Measurements from ENCODE around the gene RRP1. TPM values are rescaled to one million over a fixed set of nuclear protein-coding genes. Genes with fewer than 3 reads are reported as not detected.
"Not testable (repeated sequence)": the region's sequence is repeated elsewhere in the genome, so short reads cannot be mapped to it uniquely, and the experiment has no call there.

The RRP1 gene
- total RNA-seq, 1 experiment from 2014 or later: 63.7 TPM

DNA sequence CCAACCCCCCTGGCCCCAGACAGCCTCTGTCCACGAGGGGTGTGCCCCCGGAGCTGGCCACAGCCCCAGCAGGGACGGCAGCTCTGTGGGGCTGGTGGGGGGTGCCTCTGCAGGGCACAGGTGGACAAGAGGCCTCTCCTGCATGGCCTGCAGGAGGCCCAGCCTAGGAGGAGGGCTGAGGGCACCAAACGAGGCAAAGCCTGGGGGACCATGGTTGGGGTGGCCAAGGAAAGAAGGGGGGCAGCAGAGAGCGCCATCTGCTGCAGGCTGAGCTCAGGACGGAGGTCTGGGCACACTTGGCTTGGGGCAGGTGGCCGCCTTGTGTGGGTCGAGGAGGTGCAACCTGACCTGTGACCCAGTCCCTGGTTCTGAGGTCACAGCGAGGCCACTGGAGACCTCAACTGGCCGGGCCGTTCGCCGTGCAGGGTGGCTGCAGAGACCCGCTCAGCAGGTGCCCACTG, 27.3 kb downstream of the RRP1 start:
- DNase-seq (ENCODE audit: low spot score): no peak

DNA sequence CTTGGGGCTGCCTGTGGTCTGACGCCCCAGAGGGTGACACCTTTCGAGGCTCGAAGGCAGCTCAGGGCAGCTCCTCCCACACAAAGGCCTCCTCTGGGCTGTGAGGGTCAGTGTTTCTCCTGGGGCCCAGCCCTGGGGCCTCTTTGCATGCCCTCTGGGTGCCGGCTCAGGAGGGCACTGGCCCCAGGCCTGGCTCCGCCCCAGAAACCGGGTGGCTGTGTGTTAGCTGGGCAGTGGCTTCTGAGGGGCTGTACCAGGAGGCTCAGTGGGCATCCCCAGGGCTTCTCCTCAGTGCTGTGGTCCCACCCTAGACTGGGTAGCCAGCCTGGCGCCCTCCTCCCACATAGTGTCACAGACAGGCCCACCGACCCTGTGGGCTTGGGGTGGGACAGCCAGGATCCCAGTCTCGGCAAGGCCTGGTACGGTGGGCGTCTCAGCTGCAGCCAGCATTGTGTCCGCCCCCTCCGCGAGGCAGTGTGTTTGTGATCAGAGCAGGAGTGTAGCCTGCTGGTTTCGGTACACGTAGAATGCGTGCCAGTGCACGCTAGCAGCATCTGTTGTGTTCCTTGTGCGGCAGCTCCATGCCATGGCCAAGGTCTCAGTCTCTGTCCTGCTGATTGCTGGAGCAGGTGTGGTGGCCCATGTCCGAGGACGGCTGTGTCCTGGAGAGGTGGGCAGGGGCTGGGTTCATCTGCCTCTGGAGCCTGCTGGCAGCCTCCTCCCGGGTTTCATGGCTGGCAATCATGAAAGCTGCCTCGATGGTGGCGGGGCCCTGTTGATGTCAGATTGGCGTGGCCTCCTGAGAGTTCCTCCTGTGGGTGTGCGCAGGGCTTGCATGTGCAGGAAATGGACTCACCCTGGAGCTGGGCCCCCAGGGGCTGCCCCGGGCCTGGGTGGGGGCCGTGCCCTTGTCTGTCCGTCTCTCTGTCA, 28.0 kb downstream of the RRP1 start:
- no peak for DNase-seq (ENCODE audit: low spot score)

- DNase-seq (ENCODE audit: low spot score): no peak
These were observed 29.3 kb downstream of the RRP1 start for GRCh38 chr21:43818685-43819084.

DNA sequence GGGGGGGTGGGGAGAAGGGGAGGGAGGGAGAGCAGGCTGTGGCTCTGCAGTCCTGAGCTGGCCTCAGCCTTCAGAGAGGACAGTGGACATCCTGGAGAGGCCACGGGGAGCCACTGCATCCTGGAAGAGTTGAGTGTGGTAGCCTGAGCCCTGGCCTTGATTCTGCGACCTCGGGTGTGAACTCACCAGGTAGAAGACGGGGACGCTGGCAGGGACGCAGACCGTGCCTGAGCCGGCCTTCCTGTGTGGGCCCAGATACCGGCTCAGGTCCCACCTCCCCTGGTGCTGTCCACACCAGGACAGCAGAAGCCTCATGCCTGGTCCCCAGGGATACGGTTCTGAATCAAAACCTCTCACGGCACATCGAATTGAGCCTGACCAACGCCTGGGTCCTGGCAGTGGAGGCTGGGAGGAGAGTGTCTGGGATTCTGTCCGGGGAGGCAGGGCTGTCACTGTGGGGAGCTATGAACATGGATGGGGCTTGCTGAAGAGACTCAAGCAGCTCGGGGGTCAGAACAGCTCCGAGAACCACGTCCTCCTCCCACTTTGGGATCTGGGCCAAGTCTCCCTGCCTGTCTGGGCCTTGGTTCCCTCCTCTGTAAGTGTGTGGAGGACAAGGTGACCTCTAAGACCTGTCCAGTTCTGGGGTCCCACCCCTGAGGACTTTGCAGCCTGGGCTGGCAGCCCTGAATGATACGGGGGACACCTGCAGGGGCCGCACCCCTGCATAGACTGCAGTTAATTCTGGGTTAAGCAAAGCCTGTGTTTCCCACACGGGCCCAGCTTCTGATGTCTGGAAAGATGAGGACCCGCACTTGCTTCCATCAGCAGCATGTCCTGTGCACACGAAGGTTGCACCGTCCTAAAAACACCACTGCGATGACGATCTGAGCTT, 30.4 kb downstream of the RRP1 start:
- no peak for DNase-seq (ENCODE audit: low spot score)

DNA sequence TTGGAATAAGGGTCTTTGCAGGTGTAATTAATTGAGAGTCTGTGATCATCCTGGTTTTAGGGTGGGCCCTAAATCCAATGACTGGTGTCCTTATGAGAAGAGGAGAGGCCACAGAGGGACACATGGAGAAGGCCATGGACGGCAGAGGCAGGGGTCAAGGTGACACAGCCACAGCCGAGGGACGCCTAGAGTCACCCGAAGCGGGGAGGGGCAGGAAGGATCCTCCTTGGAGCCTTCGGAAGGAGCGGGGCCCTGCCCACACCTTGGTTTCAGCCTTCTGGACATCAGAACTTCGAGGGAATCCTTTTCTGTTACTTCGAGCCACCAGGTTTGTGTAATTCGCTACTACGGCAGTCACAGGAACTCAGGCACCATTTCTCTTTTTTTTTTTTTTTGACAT, 31.1 kb downstream of the RRP1 start:
- no peak for DNase-seq (ENCODE audit: low spot score)

DNA sequence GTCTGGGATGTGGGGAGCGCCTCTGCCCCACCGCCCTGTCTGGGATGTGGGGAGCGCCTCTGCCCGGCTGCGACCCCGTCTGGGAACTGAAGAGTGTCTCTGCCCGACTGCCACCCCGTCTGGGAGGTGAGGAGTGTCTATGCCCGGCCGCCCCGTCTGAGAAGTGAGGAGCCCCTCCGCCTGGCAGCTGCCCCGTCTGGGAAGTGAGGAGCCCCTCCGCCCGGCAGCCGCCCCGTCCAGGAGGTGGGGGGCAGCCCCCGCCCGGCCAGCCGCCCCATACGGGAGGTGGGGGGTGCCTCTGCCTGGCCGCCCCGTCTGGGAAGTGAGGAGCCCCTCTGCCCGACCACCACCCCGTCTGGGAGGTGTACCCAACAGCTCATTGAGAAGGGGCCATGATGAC, 32.8 kb downstream of the RRP1 start:
- not testable (repeated sequence) for DNase-seq (ENCODE audit: low spot score)

DNA sequence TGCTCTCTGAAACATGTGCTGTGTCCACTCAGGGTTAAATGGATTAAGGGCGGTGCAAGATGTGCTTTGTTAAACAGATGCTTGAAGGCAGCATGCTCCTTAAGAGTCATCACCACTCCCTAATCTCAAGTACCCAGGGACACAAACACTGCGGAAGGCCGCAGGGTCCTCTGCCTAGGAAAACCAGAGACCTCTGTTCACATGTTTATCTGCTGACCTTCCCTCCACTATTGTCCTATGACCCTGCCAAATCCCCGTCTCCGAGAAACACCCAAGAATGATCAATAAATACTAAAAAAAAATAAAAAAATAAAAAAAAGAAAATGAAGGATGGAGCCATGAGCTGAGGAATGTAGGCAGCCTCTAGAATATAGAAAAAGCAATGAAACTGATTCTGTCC, 33.4 kb downstream of the RRP1 start:
- DNase-seq (ENCODE audit: low spot score): not testable (repeated sequence)

GRCh38 chr21:43824333-43825241, 35.2 kb downstream of the RRP1 start:
- peak; percentile 75 for DNase-seq (ENCODE audit: low spot score)

DNA sequence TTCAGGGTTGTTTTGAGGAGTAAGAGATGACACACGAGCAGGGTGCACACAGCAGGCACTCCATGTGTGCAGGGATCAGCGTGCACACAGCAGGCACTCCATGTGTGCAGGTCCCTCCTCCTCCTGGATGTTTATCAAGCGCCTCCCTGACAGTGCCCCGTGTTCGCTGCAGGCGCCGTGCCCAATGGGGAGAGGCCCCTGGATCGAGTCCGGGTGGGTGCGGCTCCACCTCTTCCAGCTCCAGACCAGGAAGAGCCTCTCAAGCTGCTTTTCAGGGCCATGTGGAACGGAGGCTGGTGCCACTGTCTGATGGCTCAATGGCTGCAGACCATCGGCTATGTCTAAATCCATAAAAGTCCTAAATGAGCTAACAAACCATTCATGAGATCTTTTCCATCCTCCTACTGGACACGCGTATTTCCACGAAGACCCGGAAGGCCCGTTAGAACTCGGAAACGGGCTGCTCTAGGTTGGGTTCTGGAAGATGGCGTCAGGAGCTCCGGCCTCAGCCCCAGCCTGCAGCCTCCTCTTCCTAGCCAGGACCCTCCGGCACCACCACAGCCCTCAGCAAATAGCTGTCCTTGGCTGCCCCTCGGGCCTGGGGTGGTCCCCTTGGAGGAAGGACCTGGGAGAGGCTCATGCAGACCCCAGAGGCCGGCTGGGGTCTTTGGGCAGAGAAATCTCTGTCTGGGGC, 36.0 kb downstream of the RRP1 start:
- no peak for DNase-seq (ENCODE audit: low spot score)

DNA sequence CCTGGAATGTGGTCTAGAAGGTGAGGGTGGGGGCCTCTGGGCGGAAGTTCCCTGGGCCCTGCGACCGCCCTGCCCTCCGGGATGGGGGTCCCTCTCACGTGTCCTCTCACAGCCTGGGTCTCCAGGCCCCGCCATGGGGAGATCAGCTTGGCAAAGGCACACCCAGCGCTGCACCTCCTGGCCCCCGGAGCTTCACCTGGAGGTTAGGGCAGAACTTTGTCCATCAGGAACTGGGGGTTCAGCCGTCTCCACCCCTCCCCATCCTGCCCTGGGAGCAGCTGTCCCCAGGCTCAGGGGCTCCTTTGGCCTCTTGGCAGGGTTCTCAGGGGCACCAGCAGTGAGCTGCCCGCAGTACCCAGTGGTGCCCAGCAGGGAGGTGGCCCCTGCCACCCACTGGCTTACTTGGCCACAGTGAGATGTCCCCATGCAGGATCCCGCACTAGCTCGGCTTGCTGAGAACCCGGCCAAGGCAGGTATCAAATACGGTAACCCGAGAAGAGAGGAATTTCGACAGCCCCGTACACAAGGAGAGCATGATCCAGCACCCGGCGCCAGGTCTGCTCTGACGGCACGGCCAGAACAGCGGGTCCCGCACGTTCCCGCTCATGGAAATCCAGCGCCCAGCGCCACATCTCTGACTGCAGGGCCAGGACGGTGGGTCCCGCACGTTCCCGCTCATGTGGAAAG, 36.7 kb downstream of the RRP1 start:
- DNase-seq (ENCODE audit: low spot score): no peak

GRCh38 chr21:43826623-43826974, 37.2 kb downstream of the RRP1 start:
- no peak for DNase-seq (ENCODE audit: low spot score)

DNA sequence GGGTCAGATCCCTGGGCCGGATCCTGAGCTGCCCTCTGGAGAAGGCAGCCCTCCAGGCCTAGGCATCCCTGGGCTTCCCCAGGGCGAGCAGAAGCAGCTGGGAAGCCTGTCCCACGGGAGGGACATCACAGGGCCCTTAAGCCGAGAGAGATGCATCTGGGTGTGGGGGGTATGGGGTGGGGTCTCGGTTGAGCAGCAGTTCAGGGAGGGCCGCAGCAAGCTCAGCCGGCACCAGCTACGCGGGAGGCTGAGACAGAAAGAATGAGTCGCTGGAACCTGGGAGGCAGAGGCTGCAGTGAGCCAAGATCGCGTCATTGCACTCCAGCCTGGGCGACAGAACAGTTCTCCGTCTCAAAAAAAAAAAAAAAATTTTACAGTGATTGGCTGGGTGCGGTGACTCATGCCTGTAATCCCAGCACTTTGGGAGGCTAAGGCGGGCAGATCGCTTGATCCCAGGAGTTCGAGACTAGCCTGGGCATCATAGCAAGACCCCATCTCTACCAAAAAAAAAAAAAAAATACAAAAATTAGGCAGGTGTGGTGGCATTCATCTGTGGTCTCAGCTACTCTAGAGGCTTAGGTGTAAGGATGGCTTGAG, 37.7 kb downstream of the RRP1 start:
- peak; percentile 89 for DNase-seq (ENCODE audit: low spot score)

DNA sequence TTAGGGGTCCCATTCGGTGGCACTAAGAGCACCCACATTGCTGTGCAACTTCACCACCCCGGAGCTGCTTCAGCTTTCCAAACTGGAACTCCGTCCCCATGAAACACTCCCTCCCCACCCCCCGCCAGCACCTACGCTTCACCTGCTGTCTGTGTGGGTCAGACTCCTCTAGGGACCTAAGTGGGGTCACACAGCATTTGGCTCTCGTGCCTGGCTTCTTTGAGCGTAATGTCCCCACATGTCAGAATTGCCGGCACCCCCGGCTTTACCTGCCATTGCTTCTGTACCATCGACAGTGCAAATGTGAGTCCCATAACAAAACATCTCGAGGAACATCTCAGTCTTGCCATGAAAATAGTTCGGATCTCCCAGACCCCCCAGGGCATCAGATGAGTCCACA, 39.8 kb downstream of the RRP1 start:
- no peak for DNase-seq (ENCODE audit: low spot score)

DNA sequence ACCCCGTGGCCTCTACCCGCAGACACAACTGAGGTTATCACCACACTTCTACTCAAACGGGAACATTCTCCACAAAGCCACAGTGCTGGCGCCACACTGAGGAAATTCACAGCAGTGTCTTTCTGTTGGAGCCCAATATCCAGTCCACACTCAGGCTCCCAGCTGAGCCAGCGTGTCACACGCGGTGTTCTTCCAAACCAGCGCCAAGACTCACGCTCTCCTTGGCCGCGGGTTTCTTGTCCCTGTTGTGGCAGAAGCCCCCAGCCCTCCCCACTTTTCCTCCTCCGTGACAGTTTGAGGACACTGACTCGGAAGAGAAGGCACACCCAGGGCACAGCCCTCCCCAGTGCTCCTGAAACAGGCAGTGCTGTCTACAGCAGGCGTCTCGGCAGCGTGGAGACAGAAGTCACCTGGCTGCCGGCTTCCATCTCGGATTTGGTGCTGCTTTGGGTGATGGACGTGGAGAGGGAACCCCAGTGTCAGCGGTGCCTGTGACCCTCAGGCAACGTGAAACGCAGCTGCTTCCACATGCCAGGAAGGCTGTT, 40.3 kb downstream of the RRP1 start:
- DNase-seq (ENCODE audit: low spot score): no peak

DNA sequence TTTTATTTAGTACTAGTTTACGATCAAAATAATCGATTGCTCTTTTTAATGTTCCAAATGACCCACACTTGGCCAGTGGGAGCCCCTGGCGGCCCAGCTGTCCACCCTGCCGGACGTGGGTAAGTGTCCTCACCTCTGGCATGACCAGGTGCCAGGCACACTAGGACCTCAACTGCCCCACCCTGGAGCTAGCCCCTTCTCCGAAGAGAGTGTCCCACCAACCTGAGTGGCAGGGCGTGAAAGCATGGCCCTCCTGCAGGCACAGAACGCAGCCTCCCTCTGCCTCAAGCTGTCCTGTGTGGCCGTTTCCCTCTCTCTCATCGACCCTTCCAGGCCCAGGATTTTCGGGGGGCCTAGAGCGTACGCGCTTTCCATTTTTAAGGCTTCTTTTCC, 42.8 kb downstream of the RRP1 start:
- no peak for DNase-seq (ENCODE audit: low spot score)

GRCh38 chr21:43832648-43833047, 43.3 kb downstream of the RRP1 start:
- no peak for DNase-seq (ENCODE audit: low spot score)

DNA sequence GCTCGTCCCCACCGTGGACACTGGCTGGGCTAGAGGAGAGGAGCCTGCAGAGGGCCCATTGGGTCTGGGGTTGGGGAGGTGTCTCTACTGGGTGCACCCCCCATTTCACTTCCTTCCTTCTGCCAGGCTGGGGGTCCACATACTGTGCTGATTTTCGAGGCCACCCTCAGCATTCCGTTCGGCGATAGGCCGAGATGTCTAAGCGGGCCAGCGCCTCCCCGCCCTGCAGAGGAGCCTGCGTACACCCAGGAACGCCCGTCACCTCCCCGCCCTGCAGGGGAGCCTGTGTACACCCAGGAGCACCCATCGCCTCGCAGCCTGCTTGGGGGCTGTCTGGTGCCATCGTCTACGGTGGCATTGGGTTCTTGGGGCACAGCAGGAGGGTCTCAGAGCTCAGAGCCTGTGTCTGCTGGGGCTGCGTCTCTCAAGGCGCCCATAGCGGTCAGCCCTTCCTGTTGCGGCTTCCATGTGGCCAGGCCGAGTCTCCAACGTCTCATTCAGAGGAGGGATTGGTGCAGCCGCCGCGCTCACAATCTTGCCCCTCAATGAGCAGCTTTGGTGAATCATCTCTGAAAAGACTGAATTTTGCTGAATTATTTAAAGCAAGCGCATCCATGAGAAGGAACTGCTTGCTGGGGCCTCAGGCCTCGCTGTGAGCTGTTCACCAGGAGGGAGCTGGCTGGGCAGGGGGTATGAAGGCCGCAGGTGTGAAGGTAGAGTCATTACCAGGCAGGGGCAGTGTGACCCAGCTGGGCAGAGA, 44.9 kb downstream of the RRP1 start:
- no peak for DNase-seq (ENCODE audit: low spot score)

- DNase-seq (ENCODE audit: low spot score): no peak
These were observed 45.7 kb downstream of the RRP1 start for GRCh38 chr21:43835050-43835449.

DNA sequence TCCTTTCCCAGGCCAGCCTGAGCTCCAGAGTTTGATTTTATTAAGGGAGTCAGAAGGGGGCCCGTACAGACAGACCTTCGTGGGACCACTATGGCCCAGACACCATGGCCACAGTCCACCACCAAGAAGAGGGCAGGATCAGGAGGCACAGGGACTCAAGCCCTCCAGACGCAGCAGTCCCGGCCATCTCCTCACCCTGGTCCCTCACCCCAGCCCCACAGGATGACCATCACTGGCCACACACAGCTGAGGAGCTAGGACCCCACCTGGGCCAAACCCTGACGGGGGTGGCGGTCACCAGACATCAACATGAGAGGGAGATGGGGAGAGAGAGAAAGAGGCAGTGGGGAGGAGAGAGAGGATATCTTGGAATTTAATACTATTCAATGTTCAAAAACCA, 46.5 kb downstream of the RRP1 start:
- no peak for DNase-seq (ENCODE audit: low spot score)
